ENCODE data around the gene FAM83G. TPM values are rescaled to one million over a fixed set of nuclear protein-coding genes. Genes with fewer than 3 reads are reported as not detected.

Gene FAM83G
- total RNA-seq, 3 donors from 2014 or later (not counting 1 experiment from before 2014, with no cell fraction given), result 3.8 to 6.5 (median 4.3) TPM

- H3K36me3 Mint-ChIP-seq, result no peaks in the 10 kb centered on the region
- Histone ChIP-seq H3K4me3 (ENCODE audit: low read length) (no peak overlapping the region), H3K27ac (ENCODE audit: low read length) (no peak overlapping the region), H3K9me3 (ENCODE audit: control insufficient read depth, insufficient read depth, low read length) (no peaks in the 10 kb centered on the region), H3K4me1 (ENCODE audit: control insufficient read depth, insufficient read depth, low read length) (peaks cover 9% of the 10 kb centered on the region), H3K36me3 (ENCODE audit: control insufficient read depth, insufficient read depth, low read length) (no peaks in the 10 kb centered on the region), H3K27me3 (ENCODE audit: control insufficient read depth, insufficient read depth, low read length) (no peaks in the 10 kb centered on the region)
- no peaks in the 10 kb centered on the region for H3K9me3 Mint-ChIP-seq
- no peak overlapping the region for H3K27ac Mint-ChIP-seq
- H3K4me1 Mint-ChIP-seq, result peaks cover 5% of the 10 kb centered on the region in 2 donors
- H3K27me3 Mint-ChIP-seq (ENCODE audit: low read depth in 2 of 2), result peaks cover 0 to 20% of the 10 kb centered on the region in 2 donors
- ATAC-seq (peak in 1 of 3 donors; percentile 52), DNase-seq (no peak)
- no peak for TF ChIP-seq CTCF (IDR thresholded peaks at IDR 0.05)
- no peak overlapping the region for H3K4me3 Mint-ChIP-seq
- 85% methylated on average over 34 of the region's 34 CpGs for WGBS (ENCODE audit: insufficient coverage)
- intact Hi-C loops (cut with micrococcal nuclease), result no loop called here
Observed at GRCh38 chr17:18950944-18951905, 53.3 kb downstream of the FAM83G start.

- H3K27me3 Mint-ChIP-seq (ENCODE audit: low read depth in 2 of 2), result peaks cover 0 to 22% of the 10 kb centered on the region in 2 donors
- intact Hi-C loops (cut with micrococcal nuclease), result no loop called here
- Histone ChIP-seq H3K27ac (ENCODE audit: low read length) (no peak overlapping the region), H3K4me1 (ENCODE audit: control insufficient read depth, insufficient read depth, low read length) (peaks cover 4% of the 10 kb centered on the region), H3K36me3 (ENCODE audit: control insufficient read depth, insufficient read depth, low read length) (no peaks in the 10 kb centered on the region), H3K4me3 (ENCODE audit: low read length) (no peak overlapping the region), H3K9me3 (ENCODE audit: control insufficient read depth, insufficient read depth, low read length) (no peaks in the 10 kb centered on the region), H3K27me3 (ENCODE audit: control insufficient read depth, insufficient read depth, low read length) (peaks cover 2% of the 10 kb centered on the region)
- H3K9me3 Mint-ChIP-seq, result no peaks in the 10 kb centered on the region
- TF ChIP-seq CTCF (IDR thresholded peaks at IDR 0.05), result no peak
- H3K36me3 Mint-ChIP-seq, result no peaks in the 10 kb centered on the region
- no peak for ATAC-seq
- H3K4me3 Mint-ChIP-seq, result no peak overlapping the region
- DNase-seq, result no peak
- WGBS (ENCODE audit: insufficient coverage), result 65% methylated on average over 4 of the region's 4 CpGs
- H3K27ac Mint-ChIP-seq, result no peak overlapping the region
- H3K4me1 Mint-ChIP-seq, result peaks cover 2% of the 10 kb centered on the region in 2 donors
Observed at GRCh38 chr17:18950346-18950745, 54.2 kb downstream of the FAM83G start.

GRCh38 chr17:18949566-18949965 is 55.0 kb downstream of the FAM83G start:
- peaks cover 6 to 21% of the 10 kb centered on the region in 2 donors for H3K27me3 Mint-ChIP-seq (ENCODE audit: low read depth in 2 of 2)
- no peaks in the 10 kb centered on the region for H3K36me3 Mint-ChIP-seq
- H3K27ac Mint-ChIP-seq, result no peak overlapping the region
- ATAC-seq (no peak), DNase-seq (no peak)
- H3K27ac ChIP-seq (ENCODE audit: low read length), result no peak overlapping the region
- no peaks in the 10 kb centered on the region for H3K9me3 ChIP-seq (ENCODE audit: control insufficient read depth, insufficient read depth, low read length)
- WGBS (ENCODE audit: insufficient coverage), result 81% methylated on average over 6 of the region's 6 CpGs
- no peaks in the 10 kb centered on the region for H3K4me1 ChIP-seq (ENCODE audit: control insufficient read depth, insufficient read depth, low read length)
- H3K4me3 Mint-ChIP-seq, result no peak overlapping the region
- no peaks in the 10 kb centered on the region for H3K9me3 Mint-ChIP-seq
- intact Hi-C loops (cut with micrococcal nuclease), result no loop called here
- no peak for TF ChIP-seq CTCF (IDR thresholded peaks at IDR 0.05)
- no peaks in the 10 kb centered on the region for H3K4me1 Mint-ChIP-seq
- H3K27me3 ChIP-seq (ENCODE audit: control insufficient read depth, insufficient read depth, low read length), result peaks cover 2% of the 10 kb centered on the region
- no peaks in the 10 kb centered on the region for H3K36me3 ChIP-seq (ENCODE audit: control insufficient read depth, insufficient read depth, low read length)
- H3K4me3 ChIP-seq (ENCODE audit: low read length), result no peak overlapping the region

All from natural killer cell (primary cell).